Body of pancreas (tissue), 4 donors: ENCODE data around the gene EBF4.

Experiments
- POLR2A ChIP-seq, 3 donors: fragments of 450-650 bp; IDR thresholded peaks; one replicate each; pipeline ENCODE4 v1.6.1; 2016; ENCODE audit warnings: antibody characterized with exemption in 3 of 3, mild to moderate bottlenecking in 2 of 3
- TF ChIP-seq, protein P1 (sequence below), 7 experiments: fragments of 450-650 bp in 4 of 7; fragments of 200-600 bp in 3 of 7; sonication (generic) in 3 of 7; IDR thresholded peaks; one replicate each; pipeline ENCODE4 v1.5.1; 2016 to 2019; ENCODE audit warnings: antibody characterized with exemption in 7 of 7

DNA sequence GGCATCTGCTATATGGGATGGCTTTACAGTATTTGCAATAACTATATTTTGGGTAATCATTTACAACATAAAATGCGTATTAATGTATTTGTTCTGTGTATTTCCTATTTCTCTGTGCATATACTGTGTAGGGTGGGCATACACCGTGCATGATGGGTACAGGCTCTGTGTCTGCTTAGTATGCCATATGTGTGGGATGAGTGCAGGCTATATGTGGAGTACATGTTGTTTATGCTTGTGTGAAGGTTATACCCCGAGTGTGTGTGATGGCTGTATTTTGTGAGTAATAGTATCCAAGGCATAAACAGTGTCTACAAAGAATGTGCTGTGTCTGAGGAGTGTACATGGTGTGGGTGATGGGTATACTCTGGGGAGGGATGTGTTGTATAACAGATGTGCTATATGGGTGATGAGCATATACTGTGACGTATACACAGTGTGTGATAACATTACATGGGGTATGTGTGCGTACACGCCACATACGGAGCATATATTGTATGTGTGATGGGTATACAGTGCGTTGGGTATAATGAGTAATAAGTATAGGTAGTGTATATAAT is 55.2 kb downstream of the EBF4 start:
- TF ChIP-seq, protein P1, sequence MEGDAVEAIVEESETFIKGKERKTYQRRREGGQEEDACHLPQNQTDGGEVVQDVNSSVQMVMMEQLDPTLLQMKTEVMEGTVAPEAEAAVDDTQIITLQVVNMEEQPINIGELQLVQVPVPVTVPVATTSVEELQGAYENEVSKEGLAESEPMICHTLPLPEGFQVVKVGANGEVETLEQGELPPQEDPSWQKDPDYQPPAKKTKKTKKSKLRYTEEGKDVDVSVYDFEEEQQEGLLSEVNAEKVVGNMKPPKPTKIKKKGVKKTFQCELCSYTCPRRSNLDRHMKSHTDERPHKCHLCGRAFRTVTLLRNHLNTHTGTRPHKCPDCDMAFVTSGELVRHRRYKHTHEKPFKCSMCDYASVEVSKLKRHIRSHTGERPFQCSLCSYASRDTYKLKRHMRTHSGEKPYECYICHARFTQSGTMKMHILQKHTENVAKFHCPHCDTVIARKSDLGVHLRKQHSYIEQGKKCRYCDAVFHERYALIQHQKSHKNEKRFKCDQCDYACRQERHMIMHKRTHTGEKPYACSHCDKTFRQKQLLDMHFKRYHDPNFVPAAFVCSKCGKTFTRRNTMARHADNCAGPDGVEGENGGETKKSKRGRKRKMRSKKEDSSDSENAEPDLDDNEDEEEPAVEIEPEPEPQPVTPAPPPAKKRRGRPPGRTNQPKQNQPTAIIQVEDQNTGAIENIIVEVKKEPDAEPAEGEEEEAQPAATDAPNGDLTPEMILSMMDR (IDR thresholded peaks at IDR 0.05), result no peak
- TF ChIP-seq POLR2A (IDR thresholded peaks at IDR 0.05), result no peak
